ENCODE measurements around the gene CA10. TPM values are rescaled to one million over a fixed set of nuclear protein-coding genes. Genes with fewer than 3 reads are reported as not detected.

CA10 gene
- total RNA-seq, 1 experiment from 2014 or later: not detected

DNA sequence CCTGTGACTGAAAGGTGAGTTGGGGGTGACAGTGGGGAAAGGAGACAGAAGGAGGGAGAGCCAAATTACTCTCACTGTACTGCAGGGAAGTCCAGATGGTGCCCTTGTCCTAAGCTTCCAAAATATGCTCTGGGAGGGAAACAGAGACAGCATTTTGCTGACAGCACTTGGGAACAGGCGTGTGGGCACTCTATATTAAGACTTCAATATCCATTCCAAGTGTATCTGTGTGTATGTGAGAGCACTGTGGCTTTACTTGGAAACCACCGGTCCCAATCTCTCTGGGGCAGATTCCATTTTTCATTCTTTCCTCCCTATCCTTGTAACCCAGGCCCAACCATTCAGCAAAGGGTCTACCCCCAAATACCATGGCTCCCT, 490.8 kb downstream of the CA10 start:
- Histone ChIP-seq H3K27me3 (peaks cover 10% of the 10 kb centered on the region), H3K9me3 (no peaks in the 10 kb centered on the region), H3K4me3 (no peak overlapping the region), H3K36me3 (no peaks in the 10 kb centered on the region)
- DNase-seq: no peak

DNA sequence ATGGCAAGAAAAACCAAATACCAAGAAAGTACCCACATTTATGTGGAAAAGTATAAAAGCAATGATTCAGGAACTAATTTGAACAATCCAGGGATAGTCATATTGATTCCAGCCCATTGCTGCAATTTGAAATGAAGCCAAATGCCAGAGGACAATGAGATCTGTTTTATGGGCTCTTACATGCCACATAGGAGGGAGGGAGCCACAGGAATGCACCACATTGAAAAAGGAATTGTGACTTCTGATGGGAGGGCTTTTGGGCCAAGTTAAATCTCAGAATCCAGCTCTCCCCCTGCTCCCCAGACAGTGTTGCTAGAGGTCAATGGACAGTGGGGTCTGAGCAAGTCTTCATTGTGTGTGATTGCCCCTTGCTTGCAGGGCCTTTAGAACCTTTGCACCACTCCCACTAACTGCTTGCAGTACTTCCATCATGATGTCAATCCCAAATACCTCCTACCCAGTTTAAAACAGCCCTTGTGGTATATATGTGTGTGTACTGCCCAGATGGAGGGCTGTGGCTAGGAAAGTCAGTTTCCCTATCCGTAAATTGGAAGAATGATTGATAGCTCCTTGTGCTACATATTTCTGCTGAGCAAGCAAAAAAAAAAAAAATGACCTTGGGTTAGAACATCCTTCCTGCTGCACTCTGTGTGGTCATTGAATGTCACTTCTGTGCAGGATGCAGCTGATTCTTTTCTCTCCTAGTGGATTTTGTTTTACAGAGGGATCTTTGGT, 491.4 kb downstream of the CA10 start:
- no peaks in the 10 kb centered on the region for H3K9me3 ChIP-seq
- no peak overlapping the region for H3K4me3 ChIP-seq
- no peak for DNase-seq
- peaks cover 14% of the 10 kb centered on the region for H3K27me3 ChIP-seq
- no peaks in the 10 kb centered on the region for H3K36me3 ChIP-seq

- Histone ChIP-seq H3K36me3 (no peaks in the 10 kb centered on the region), H3K9me3 (no peaks in the 10 kb centered on the region), H3K27me3 (peaks cover 20% of the 10 kb centered on the region), H3K4me3 (no peak overlapping the region)
- no peak for DNase-seq
These were observed 496.1 kb downstream of the CA10 start for GRCh38 chr17:51662204-51663056.

- H3K36me3 ChIP-seq: no peaks in the 10 kb centered on the region
- no peaks in the 10 kb centered on the region for H3K9me3 ChIP-seq
- H3K27me3 ChIP-seq: peaks cover 20% of the 10 kb centered on the region
- no peak overlapping the region for H3K4me3 ChIP-seq
- DNase-seq: no peak
These were observed 497.1 kb downstream of the CA10 start for GRCh38 chr17:51661403-51661802.

- DNase-seq: no peak
- peaks cover 24% of the 10 kb centered on the region for H3K27me3 ChIP-seq
- no peak overlapping the region for H3K4me3 ChIP-seq
- H3K36me3 ChIP-seq: no peaks in the 10 kb centered on the region
- no peaks in the 10 kb centered on the region for H3K9me3 ChIP-seq
These were observed 498.2 kb downstream of the CA10 start for GRCh38 chr17:51660266-51660665.

DNA sequence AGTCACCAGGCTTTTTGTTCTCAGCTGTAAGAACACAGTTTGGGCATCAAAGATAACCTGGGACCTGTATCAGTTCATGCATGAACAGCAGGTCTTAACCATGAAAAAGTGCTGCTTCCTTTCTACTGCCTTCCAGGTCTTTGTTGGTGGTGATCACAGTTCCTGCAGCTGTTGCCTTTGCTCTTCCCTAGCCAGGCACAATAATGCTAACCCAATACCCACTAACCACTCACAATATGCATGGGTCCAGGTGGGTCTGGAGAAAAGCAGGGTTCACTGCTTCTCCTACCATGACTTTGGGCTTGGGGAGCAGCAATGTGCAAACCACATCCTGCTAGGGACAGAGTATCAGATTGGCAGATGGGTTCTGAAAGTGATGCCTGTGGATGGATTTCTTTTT, 501.3 kb downstream of the CA10 start:
- Histone ChIP-seq H3K9me3 (no peaks in the 10 kb centered on the region), H3K27me3 (peaks cover 14% of the 10 kb centered on the region), H3K36me3 (no peaks in the 10 kb centered on the region), H3K4me3 (no peak overlapping the region)
- no peak for DNase-seq

GRCh38 chr17:51653878-51654277, 504.6 kb downstream of the CA10 start:
- no peaks in the 10 kb centered on the region for H3K9me3 ChIP-seq
- peaks cover 7% of the 10 kb centered on the region for H3K27me3 ChIP-seq
- DNase-seq: peak; percentile 76
- H3K4me3 ChIP-seq: no peak overlapping the region
- H3K36me3 ChIP-seq: no peaks in the 10 kb centered on the region

DNA sequence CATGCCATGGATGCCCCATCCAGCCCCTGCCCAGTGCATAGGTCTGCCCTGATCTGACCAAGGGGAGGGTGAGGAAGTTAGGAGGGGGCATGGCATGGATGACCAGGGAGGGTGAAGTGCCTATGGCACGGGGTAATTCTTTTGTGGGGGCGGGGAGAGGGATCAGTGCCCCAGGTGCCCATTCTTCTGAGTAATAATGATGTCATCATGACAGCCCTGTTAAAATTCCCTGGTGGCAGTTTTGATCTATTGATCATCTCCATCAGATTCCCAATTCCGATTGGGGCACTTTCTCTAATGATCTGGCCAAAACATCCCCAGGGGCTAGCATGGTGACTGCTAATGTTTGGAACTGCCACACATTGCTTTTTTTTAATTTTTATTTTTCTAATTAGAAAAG, 506.0 kb downstream of the CA10 start:
- Histone ChIP-seq H3K36me3 (no peaks in the 10 kb centered on the region), H3K27me3 (peaks cover 7% of the 10 kb centered on the region), H3K9me3 (no peaks in the 10 kb centered on the region), H3K4me3 (no peak overlapping the region)
- DNase-seq: no peak

GRCh38 chr17:51651513-51652298, 506.8 kb downstream of the CA10 start:
- H3K9me3 ChIP-seq: no peaks in the 10 kb centered on the region
- DNase-seq: peak; percentile 41
- no peak overlapping the region for H3K4me3 ChIP-seq
- no peaks in the 10 kb centered on the region for H3K36me3 ChIP-seq
- H3K27me3 ChIP-seq: peaks cover 7% of the 10 kb centered on the region

- DNase-seq: no peak
- no peak overlapping the region for H3K4me3 ChIP-seq
- no peaks in the 10 kb centered on the region for H3K9me3 ChIP-seq
- peaks cover 6% of the 10 kb centered on the region for H3K27me3 ChIP-seq
- H3K36me3 ChIP-seq: no peaks in the 10 kb centered on the region
These were observed 507.7 kb downstream of the CA10 start for GRCh38 chr17:51650772-51651171.

DNA sequence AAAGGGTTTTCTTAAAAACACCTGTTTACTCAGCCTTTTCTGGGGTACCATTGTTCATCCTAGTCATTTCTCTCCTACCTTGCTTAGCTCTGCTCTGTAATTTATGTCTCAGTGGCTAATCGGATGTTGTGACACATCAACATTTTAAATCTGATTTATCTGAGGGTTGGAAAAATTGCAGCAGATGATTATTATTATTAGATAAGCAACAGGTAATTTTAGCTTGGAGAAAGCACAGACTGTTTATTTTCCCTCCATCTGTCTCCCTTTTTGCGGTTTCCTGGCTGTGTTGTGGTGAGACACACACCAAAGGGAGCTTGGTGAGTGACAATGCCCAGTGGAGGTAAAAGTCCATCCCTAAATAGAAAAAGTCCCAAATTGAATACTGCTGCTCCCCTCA, 508.3 kb downstream of the CA10 start:
- Histone ChIP-seq H3K9me3 (no peaks in the 10 kb centered on the region), H3K27me3 (peaks cover under 1% of the 10 kb centered on the region; the same call in 1 of the 2 replicates), H3K36me3 (no peaks in the 10 kb centered on the region), H3K4me3 (no peak overlapping the region)
- no peak for DNase-seq

DNA sequence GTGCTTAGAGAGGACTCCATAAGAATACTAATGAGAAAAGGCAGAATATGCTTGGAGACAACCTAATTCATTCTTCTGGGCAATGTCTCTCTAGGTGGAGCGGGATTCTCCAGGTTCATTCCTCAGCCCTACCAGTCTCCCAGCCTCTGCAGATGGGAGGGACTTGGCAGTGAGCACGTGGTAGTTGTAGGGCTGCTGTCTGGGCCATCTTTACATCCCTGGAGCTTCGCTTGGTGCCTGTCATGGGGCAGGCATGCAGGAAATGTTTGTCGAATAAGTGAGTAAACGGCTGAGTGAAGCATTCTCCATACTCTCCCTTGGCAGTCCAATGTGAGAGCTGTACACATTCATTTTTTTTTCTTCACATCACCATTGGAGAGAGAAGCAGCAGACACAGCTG, 510.7 kb downstream of the CA10 start:
- no peaks in the 10 kb centered on the region for H3K36me3 ChIP-seq
- H3K4me3 ChIP-seq: no peak overlapping the region
- H3K9me3 ChIP-seq: no peaks in the 10 kb centered on the region
- H3K27me3 ChIP-seq: no peaks in the 10 kb centered on the region
- DNase-seq: peak; percentile 92

GRCh38 chr17:51647067-51647466, 511.4 kb downstream of the CA10 start:
- no peak for DNase-seq
- H3K9me3 ChIP-seq: no peaks in the 10 kb centered on the region
- no peaks in the 10 kb centered on the region for H3K27me3 ChIP-seq
- no peaks in the 10 kb centered on the region for H3K36me3 ChIP-seq
- H3K4me3 ChIP-seq: no peak overlapping the region

GRCh38 chr17:51646539-51646938, 512.0 kb downstream of the CA10 start:
- no peaks in the 10 kb centered on the region; the same call in 1 of the 2 replicates for H3K27me3 ChIP-seq
- no peak overlapping the region for H3K4me3 ChIP-seq
- no peak for DNase-seq
- H3K36me3 ChIP-seq: no peaks in the 10 kb centered on the region
- no peaks in the 10 kb centered on the region for H3K9me3 ChIP-seq

DNA sequence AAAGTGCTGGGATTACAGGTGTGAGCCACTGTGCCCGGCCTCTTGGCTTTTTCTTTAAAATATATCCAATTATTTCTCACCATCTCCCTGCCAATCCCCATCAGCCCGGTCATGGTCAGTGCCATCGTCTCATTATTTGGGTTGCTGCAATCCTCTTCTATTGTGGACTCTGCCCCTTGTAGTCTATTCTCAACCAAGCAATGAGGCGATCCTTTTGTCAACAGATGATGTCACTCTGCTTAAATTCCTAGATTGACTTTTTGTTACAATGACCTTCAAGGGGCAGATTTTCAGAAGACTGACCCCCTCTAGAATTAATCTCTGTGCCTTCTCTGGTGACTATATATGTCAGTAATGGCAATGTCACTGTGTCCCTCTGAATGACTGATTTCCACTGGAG, 513.5 kb downstream of the CA10 start:
- Histone ChIP-seq H3K36me3 (no peaks in the 10 kb centered on the region), H3K27me3 (no peaks in the 10 kb centered on the region; the same call in 1 of the 2 replicates), H3K4me3 (no peak overlapping the region), H3K9me3 (no peaks in the 10 kb centered on the region)
- no peak for DNase-seq

- peak; percentile 27 for DNase-seq
- no peaks in the 10 kb centered on the region for H3K36me3 ChIP-seq
- no peaks in the 10 kb centered on the region for H3K9me3 ChIP-seq
- no peaks in the 10 kb centered on the region; the same call in 1 of the 2 replicates for H3K27me3 ChIP-seq
- no peak overlapping the region for H3K4me3 ChIP-seq
These were observed 514.6 kb downstream of the CA10 start for GRCh38 chr17:51643702-51644490.
